HTR-8/SVneo (cell line): ENCODE measurements around the gene MTG2.

Source experiments
- DNase-seq: peaks from one replicate; pipeline ENCODE4 v3.0.0; 2011; ENCODE audit warnings: low spot score, mixed read lengths; ENCODE audit not compliant: insufficient read length
- FAIRE-seq: peaks from 2 replicates; lab custom pipeline; 2011; peaks lifted over from hg19 to GRCh38; lab: Jason Lieb, UNC

Gene MTG2

DNA sequence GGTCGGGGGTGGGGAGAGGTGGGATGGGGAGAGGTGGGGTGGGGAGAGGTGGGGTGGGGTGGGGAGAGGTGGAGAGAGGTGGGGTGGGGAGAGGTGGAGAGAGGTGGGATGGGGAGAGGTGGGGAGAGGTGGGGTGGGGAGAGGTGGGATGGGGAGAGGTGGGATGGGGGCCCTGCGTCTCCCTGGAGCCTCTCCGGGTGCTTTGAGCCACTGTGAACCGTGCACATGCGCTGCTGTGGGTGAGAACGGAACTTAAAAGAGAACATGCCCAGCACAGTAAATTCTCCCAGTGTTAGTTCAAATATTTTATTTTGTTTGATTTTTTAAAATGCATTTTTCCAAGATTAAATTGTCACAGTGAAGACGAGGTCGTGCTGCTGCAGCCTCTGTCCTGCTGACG, 22.6 kb upstream of the MTG2 start:
- FAIRE-seq (no peak), DNase-seq (no peak)

DNA sequence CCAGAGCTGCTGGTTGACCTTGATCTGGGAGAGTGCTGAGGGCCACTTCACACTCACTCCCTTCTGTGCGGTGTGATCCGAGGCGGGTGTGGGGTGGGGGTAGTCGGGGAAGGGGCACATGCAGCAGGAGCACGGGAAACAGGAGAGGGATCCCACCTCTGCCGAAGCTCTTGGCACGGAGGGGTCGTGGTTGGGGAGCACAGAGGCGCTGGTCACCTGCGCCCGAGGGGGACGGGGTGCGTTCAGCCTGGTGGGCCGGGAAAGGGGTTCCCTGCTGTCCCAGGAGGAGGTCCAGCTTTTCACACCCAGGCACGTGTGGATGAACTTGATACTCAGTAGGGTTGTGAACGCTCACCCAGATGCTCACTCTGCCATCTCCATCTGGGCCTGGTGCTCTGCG, 22.0 kb upstream of the MTG2 start:
- FAIRE-seq, result no peak
- no peak for DNase-seq

DNA sequence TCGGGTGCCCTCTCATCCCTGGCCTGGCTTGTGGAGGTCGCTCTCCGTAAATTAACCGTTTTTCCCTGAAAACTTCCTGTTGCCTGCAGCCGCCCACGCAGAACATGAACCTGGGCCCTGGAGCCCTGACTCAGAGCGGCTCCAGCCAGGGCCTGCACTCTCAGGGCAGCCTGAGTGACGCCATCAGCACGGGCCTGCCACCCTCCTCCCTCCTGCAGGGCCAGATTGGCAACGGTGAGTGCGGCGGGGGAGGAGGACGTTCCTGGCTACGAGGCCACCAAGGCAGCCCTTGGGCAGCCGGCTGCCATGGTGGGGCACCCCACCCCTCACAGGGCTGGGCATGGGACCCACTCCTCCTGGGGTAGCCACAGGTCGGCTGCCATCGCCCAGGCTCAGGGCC, 21.5 kb upstream of the MTG2 start:
- peak; percentile 94 for DNase-seq
- FAIRE-seq, result peak; percentile 100

DNA sequence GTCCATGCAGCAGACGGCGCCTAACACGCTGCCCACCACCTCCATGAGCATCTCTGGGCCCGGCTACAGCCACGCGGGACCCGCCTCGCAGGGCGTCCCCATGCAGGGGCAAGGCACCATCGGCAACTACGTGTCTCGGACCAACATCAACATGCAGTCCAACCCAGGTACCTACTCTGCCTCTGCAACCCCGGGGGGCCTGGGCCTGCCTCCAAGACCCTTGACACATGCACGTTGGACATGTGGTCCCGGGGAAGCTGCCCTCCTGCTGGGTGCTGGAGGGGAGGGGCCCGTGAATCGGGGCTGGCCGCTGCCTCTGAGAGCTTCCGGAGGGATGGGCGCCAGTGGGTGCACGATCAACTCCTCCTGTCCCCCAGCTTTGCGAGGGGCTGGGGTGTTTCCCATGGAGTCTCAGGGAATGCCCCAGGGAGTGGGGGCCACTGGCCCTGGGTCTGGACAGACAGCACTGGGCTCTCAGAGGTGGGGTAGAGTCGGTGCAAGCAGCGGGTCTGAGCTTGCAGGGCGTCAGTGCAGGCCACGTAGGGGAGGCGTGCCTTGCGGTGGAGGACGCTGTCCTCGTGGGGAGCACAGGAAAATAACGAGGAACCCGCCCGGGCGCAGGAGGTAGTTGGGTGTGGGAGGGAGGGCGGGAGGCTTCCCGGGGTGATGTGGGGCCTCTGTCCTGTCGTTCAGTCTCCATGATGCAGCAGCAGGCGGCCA, 19.9 kb upstream of the MTG2 start:
- FAIRE-seq, result peak; percentile 94

DNA sequence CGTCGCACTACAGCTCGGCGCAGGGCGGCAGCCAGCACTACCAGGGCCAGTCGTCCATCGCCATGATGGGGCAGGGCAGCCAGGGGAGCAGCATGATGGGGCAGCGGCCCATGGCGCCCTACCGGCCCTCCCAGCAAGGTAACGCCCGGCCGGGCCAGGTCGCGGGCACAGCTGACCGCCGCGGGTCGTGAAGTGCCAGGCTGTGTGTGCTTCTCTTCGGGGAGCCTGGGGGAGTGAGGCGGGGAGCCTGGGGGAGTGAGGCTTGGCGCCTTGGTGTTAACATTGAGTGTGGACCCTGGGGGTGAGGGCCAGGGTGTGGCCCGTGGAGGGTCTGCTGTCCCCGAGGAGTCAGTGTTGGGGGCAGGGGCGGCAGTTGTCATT, 19.4 kb upstream of the MTG2 start:
- DNase-seq, result no peak
- peak; percentile 52 for FAIRE-seq

More for the DNA sequence above, 19.9 kb upstream of the MTG2 start:
- DNase-seq, result no peak

DNA sequence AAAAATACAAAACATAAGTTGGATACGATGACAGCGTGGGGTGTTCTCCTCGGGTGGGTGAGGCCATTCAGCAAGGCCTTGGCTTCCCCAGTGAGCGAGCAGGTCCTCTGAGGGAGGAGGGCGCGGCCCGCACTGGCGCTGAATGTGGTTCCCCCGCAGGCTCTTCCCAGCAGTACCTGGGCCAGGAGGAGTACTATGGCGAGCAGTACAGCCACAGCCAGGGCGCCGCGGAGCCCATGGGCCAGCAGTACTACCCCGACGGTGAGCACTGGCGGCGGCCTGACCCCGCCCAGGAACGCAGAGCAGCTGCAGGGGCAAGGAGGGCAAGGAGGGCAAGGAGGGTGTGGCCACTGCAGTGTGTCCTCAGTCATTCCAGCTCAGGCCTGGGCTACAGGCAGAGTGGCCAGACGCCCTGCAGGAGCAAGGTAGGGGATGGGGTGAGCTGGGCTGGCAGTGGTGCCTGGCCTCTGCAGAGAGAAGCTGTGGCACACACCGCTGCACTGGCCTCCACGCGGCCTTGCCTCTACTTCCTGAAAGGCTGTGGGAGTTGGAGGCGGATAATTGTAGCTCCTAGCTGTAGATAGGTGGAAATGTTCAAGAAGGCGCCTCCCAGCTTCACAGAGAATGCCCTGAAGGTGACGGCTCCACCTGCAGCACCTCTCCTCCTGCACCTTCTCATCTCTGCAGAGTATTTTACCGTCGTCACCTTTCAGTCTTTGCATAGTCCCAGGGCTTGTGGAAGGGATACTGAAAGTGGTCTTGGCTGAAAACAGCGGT, 18.7 kb upstream of the MTG2 start:
- no peak for FAIRE-seq
- DNase-seq, result no peak

DNA sequence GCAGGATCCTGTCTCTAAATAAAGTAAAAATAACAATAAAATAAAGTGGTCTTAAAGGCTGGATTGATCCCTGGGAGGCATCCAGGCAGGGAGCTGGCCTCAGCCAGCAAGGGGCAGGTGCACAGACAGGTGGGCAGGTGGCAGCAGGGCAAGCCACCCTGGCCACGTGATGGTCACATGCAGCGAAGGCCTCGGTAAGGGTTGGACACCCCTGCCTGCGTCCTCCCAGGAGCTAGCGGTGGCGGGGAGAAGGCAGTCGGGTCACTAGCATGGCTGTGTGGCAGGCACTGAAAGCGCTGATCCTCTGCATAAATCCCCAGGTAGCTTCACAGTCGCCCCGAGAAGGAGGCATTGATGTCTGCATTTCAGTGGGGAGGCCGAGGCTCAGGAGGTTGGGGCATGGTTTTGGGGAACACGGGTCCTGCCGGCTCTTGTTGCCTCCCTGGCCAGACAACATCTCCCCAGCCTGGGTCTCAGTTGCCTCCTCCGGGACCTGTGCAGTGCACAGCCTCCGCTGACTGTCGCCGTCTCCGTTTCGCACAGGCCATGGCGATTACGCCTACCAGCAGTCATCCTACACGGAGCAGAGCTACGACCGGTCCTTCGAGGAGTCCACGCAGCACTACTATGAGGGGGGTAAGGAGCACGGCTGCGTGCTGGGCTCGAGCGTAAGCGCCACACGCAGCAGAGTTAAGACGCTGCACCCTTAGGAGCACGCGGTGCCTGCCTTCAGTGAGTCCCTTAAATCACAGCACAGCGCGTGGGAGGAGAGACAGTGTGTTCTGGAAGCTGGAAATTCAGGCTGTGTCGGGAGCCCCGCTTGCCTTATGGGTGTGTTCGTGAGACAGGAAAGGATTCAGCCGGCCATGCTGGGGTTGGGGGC, 17.7 kb upstream of the MTG2 start:
- peak; percentile 74 for FAIRE-seq

DNA sequence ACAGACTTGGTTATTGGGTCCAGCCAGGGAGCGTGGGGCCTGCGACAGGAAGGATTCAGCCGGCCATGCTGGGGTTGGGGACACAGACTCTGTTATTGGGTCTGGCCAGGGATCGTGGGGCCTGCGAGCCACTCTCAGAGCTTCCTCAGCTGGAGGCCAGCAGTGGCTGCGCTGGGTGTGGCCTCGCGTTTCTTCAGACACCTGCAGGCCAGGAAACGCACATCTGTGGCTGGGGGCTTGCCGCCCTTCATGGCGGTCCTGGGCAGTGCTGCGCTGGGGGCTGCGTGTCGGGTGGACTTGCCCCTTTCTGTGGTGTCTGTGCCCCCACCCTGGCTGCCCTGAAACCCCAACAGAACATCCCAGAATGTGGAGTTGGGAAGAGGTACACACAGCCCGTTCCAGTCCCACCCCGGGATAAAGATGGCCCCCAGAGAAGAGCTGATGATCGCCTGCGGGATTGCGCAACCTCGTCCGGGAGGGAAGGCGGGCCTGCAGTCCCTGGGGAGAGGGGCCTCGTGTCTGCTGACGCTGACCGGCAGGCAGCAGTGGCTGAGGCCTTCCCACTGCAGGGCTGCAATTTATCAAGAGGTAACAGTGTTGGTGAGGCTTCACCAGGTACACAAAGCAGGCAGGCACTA, 16.9 kb upstream of the MTG2 start:
- FAIRE-seq (peak; percentile 91), DNase-seq (no peak)

More for the DNA sequence above, 17.7 kb upstream of the MTG2 start:
- no peak for DNase-seq

DNA sequence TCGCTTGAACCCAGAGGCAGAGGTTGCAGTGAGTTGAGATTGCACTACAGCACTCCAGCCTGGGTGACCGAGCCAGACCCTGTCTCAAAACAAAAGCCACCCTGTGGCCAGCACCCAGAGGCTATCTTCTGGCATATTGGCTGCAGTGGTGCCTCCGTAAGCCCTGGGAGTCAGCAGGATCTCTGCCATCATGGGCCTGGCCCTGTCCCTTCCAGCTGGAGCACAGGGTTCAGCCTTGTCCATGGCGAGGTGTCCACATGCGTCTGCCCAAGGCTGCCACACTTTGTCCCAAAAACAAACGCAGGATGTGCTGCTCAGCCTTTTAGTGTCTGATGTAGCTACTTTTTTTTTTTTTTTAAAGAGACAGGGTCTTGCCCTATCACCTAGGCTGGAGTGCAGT, 15.4 kb upstream of the MTG2 start:
- no peak for DNase-seq
- FAIRE-seq, result peak; percentile 58

DNA sequence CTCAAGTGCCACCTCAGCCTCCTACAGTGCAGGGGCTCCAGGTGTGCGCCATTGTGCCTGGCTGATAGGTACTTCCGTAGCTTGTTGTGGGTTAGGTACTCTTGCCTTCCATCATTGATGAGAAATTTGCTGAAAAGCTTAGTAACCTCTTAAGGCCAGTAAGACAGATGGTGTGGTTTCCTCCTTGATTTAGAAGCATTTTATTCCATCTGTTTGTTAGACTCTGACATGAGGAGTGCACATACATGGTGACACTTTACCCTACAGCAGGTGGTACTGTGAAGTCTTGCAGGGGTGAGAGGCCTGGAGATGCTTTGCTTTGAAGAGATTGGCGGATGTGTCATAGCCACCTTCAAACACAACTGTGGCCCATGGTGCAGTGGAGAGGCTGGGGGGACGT, 14.8 kb upstream of the MTG2 start:
- DNase-seq, result no peak
- peak; percentile 90 for FAIRE-seq

DNA sequence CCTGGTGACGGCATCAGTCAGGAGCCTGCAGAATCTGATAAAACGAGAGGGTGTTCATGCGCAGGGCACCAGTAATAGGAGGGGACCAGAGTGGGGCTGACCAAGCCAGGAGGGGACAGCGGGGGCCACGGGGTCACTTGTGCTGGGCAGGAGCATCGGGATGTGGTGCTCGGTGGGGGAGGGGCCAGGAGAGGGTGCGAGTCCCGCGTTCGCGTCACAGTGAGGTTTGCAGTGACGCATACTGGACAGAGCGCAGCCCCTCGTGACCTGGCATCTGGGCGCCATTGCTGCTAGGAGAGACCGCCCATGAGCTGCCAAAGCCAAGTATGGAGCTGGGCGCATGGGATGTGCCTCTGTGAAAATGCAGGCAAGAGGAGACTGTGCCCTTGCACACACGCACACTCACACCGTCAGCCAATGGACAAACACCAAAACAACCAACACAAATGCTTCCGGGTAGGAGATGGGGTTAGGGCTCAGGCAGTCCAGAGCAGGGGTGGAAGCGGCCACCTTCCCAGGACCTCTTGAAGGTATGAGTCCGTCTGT, 13.9 kb upstream of the MTG2 start:
- FAIRE-seq (peak; percentile 76), DNase-seq (no peak)

DNA sequence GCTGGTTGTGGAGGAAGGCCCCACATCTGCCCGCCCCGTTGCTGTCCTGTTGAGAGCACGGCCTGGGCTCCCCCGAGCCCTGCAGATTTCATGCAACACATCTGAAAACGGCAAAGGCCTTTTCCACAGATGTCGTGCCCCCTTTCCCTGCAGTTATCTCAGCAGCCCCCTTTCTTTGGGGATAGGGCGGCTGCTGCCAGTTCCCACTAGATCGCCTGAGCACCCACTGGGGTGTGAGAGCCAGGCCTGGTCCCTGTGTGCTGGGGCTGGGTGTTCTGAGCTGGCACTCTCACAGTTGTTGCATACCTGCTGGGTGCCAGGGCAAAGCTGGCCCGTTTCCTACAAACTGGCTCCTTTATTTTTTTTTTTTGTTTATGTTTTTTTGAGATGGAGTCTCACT, 12.3 kb upstream of the MTG2 start:
- no peak for DNase-seq
- no peak for FAIRE-seq

DNA sequence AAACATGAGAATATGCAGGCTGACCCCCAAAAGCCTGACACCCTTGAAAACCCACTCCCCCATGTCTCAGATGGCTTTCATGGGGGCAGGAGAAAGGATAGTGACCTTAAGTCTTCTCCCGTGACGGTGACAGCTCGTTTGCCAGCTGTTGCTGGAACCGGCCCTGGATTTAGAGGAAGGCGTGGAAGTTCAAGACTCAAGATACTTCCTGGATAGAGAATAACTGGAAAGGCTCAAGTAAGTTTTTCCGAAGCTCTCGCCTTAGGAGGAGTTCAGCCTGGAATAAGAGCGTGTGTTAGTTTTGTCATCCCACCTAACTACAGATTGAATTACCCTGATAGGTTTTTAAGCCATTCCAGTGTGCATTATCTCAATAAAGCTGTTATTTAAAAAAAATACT, 11.6 kb upstream of the MTG2 start:
- DNase-seq (no peak), FAIRE-seq (no peak)

DNA sequence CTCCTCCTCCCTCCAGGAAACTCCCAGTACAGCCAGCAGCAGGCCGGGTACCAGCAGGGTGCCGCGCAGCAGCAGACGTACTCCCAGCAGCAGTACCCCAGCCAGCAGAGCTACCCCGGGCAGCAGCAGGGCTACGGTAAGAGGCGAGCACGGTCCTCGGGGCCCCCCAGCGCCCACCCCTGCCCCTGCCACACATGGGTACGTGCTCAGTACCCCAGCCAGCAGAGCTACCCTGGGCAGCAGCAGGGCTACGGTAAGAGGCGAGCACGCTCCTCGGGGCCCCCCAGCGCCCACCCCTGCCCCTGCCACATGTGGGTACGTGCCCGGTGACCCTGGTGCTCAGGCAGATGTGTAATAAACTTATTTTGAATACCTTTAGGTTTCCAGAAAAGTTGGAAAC, 10.2 kb upstream of the MTG2 start:
- peak; percentile 83 for FAIRE-seq
- no peak for DNase-seq

DNA sequence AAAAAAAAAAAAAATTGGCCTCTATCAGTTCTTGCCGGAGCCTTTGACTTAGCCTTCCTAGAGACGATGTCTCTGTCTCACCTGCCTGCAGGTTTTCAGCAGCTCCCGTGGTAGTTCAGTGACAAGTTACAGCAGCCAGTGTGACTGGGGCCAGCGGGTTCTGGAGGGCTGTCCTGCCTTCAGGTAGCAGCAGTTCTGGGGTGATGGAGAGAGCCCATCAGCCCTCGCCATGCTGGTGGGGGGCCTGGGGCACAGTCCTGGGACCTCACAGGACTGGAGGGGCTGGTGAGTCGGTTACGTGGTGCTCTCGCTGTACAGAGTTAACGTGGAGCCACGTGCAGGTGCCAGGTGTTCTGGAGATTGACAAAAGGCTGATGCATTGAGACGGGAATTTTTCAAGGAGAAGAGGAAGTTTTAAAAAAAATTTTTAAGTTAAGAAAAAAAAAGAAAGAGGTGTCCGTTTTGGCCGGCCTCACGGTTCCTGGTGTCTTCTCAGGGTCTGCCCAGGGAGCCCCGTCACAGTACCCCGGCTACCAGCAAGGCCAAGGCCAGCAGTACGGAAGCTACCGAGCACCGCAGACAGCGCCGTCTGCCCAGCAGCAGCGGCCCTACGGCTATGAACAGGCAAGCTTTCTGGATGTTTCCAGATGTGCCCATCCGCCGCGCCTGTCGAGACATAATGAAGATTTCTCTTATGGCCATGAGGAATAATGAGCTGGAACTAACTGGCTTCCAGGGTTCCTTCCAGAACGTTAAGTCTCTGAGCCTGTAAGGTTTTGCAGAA, 8.6 kb upstream of the MTG2 start:
- FAIRE-seq, result peak; percentile 68
- no peak for DNase-seq

DNA sequence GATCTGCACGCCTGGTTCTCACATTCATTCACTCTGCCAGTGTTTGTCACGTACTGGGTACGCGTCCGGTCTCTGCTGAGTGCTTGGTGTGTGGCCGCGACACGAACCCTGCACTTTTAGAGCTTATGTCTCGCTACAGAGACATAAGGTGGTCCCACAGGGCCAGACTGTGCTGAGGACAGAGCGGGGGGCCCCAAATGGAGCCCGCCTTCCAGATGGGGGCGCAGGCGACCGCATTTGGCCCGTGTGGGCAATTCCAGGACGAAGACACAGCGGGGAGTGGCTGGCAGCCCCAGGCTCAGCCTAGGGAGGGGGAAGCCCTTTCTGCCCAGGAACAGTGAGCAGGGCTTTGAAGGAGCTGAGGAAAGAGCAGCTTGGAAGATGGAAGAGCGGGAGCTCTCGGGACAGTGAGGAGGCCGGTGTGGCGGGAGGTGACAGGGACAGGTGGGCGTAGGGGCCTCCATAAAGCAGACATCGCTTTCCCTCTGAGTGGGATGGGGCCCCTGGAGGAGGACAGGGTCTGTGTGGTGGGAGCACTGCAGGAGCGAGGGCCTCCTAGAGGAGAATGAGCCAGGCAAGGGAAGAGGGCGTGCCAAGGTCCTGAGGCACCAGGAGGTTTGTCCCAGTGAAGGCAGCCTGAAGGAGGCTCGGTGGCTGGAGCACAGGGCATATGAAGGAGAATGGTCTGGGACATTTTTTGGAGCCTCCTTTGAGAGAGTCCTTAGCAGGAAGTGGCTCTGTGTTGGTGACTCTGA, 7.8 kb upstream of the MTG2 start:
- FAIRE-seq (peak; percentile 23), DNase-seq (no peak)

DNA sequence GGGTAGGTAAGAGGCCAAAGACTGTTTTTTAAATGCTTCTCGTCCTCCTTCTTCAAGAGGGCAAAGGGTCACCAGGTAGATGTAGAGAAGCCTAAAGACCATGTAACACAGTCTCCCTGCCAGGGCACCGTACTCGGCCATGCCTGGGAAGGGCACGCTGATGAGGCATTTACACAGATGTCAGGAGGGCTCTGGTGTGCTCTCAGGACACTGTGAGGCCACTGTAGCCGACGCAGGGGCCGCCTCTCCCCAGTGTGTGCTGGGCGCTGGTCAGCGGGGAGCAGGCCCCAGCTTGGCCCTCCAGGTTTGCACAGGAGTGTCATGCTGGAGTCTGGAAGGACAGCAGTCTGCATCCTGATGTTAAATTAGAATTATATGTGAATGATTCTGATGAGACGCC, 7.1 kb upstream of the MTG2 start:
- DNase-seq (no peak), FAIRE-seq (peak; percentile 31)

DNA sequence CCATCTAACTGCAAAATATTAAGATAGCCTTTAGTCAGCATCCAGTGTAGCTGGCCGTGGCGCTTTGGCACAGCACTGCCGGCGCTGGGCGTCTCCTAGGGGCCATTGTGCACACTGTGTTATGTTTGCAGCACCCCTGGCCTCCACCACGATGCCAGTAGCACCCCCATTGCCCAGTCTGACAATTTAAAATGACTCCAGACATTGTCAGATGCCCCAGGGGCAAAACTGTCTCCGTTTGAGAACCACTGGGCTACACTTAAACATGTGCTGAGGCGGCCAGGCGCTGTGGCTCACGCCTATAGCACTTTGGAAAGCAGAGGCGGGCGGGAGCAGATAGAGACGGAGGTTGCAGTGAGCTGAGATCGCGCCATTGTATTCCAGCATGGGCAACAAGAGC, 6.0 kb upstream of the MTG2 start:
- DNase-seq, result no peak

DNA sequence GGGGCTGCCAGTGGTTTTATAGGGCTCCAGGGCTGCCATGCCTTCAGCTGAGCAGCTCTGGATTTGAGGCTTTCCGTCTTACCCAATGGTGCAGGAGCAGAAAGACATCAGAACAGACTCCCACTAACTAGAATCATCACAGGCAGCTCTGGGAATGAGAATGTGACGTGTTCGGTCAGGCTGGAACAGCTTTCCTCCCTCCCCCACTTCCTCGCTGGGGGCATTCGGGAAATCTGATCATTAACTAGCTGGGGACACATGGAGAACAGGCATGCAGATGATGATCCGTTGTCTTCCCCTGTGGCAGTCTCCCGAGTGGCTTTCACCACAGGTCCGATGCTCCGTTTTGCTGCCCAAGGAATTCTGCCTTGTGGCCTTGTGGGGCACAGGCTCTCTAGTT, 5.5 kb upstream of the MTG2 start:
- peak; percentile 70 for FAIRE-seq
- DNase-seq, result no peak

More for the DNA sequence above, 6.0 kb upstream of the MTG2 start:
- peak; percentile 42 for FAIRE-seq
